NCI-H2081 (cell line): Measurements from ENCODE around the gene HYI.
"Not testable (repeated sequence)": the region's sequence is repeated elsewhere in the genome, so short reads cannot be mapped to it uniquely, and the experiment has no call there.

Experiments used
- DNase-seq, 2 experiments: peaks; one replicate each; lab custom pipeline; 2025; lab: John Stamatoyannopoulos, UW

The HYI gene

DNA sequence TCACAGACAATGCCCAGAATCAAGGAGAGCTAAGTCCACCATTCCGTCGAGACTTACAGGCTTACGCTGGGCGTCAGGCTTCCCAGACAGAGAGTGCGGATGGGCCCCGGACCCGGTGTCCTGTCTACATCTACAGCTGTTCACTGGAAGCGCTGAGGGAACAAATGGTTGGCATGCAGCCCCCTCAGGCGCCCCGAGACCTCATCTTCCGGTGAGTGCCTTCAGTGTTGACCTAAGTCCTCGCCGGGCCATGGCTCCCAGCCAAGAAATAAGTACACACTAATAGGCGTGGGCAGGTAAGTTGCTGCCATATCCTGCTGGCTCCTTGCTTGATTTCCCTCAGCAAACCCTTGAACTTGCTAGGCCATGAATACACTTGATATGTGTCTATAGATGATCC is 26.2 kb downstream of the HYI start:
- DNase-seq, result no peak

DNA sequence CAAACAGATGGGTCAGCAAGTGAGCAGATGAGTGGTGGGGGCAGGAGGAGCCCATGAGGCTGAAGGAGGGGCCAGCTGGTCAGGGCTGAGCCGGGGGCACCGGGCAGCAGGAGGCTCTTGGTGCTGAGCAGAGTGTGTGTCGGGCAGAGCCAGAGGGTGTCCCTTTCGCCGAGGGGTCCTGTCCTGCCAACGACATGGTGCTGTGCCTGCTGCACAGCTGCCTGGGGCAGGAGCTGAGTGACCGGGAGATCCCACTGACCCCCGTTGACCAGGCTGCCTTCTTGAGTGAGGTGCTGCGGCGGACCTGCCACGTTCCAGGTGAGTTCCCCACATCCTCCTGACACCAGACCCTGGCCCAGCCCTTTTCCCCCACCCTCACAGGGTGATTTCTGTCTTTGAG is 27.5 kb downstream of the HYI start:
- no peak for DNase-seq

DNA sequence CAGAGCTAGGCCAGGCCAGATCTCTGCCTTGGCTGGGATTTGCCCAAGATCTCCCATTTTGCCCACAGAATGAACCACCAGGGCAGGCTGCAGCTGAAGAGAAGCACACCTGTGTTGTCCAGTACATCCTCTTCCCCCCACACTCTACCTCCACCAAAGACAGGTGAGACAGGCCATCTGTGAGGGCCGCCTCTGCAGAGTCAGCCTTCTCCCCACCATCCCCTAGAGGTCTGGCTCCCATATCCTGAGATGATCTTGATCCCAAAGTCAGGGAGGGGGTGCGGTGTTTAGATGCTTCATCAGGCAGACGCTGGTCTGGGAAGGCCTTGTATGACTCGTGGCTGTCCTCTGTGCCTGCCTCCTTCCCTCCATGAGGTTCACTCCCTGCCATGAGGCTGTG is 28.7 kb downstream of the HYI start:
- DNase-seq, result no peak

DNA sequence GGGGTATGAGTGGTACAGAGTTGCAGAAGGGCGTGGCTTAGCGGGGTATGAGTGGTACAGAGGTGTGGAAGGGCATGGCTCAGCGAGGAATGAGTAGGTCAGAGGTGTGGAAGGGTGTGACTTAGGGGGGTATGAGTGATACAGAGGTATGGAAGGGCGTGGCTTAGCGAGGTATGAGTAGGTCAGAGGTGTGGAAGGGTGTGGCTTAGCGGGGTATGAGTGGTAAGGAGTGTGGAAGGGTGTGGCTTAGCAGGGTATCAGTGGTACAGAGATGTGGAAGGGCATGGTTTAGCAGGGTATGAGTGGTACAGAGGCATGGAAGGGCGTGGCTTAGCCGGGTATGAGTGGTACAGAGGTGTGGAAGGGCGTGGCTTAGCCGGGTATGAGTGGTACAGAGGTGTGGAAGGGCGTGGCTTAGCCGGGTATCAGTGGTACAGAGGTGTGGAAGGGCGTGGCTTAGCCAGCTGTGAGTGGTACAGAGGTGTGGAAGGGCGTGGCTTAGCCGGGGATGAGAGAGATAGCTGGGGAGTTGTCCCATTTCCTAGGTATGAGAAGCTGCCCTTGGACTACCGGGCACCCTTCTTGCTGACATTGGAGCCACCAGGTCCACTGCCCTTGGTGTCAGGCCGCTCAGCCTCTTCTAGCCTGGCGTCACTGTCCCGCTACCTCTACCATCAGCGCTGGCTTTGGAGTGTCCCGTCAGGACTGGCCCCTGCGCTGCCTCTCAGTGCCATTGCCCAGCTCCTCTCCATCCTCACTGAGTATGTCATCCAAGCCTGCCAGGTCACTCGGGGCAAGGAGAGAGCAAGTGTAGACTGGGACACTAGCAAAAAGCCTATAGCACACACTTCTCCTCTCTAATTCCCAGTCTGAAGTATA is 29.8 kb downstream of the HYI start:
- no peak for DNase-seq

DNA sequence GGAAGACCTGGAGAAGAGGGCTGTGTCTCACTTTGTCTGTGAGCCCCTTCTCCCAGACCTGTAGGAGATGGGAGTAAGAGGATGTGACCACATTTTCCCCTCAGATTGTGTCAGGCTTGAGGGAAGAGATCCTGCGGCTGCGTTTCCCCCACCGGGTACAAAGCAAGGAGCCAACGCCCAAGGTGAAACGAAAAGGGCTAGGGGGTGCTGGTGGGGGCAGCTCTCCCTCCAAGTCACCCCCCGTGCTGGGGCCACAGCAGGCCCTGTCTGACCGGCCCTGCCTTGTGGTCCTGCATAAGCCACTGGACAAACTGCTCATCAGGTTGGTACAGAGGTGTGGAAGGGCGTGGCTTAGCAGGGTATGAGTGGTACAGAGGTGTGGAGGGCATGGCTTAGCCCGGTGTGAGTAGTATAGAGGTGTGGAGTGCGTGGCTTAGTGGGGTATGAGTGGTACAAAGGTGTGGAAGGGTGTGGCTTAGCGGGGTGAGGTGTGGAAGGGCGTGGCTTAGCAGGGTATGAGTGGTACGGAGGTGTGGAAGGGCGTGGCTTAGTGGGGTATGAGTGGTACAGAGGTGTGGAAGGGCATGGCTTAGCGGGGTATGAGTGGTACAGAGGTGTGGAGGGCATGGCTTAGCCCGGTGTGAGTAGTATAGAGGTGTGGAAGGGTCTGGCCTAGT is 30.6 kb downstream of the HYI start:
- no peak for DNase-seq

DNA sequence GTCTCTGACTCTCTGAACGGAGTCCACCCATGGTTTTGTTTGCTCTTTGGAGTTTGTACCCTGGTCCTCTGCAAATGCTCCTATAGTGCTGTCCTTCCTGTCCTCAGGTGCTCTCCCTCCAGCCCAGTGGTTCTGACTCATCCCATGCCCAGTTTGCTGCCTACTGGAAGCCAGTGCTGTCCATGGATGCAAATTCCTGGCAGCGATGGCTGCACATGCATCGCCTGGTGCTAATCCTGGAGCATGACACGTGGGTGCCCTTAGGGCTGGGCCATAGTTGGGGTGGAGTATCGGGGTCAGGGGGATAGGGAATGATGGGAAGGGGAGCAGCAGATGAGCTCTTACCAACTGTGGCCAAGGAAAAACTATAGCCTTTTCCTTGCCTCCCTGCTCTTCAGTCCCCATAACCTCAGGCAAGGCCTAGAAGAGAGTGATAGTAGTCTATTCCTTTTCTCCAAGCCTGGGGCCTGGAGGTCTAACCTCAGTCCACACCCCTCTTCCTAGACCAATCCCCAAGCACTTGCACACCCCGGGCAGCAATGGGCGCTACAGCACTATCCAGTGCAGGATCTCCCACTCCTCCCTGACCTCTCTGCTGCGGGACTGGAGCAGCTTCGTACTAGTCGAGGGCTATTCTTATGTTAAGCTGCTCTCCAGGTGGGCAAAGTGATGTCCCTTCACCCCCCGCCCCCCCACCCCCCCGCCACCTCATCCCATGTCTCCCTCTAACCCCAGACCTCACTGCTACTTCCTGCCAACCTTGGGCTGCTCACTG is 31.6 kb downstream of the HYI start:
- DNase-seq, result no peak

DNA sequence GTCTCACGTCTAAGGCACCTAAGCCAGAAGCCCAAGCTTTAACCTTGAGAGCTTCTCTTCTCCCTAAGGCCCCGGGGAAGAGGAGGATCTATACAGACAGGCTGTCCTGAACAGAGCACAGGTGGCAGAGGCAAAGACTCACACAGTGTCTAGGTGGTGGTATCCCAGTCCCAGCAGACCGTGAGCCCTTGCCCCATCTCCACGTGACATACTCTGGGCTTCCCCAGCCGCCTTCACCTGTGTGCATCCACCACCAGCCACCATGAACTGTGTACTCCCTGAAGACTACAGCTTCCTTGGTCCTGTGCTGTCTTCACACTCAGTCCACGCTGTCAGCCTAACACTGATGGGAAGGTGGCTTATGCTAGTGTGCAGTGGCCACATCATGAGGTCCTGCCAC is 32.3 kb downstream of the HYI start:
- no peak for DNase-seq

DNA sequence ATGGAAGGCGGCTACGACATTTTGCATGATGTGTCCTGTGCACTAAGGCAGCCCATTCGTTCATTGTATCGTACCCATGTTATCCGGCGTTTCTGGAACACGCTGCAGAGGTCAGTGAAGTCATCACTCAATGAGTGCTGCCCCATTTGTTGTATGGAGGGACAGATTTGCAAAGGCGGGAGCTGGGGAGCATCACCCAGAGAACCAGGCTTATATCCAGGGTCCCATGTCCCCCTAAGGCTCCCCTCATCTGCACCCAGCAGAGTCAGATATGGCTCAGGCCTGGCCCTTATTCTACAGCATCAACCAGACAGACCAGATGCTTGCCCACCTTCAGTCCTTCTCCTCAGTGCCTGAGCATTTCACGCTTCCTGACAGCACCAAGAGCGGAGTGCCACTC is 32.9 kb downstream of the HYI start:
- no peak for DNase-seq

DNA sequence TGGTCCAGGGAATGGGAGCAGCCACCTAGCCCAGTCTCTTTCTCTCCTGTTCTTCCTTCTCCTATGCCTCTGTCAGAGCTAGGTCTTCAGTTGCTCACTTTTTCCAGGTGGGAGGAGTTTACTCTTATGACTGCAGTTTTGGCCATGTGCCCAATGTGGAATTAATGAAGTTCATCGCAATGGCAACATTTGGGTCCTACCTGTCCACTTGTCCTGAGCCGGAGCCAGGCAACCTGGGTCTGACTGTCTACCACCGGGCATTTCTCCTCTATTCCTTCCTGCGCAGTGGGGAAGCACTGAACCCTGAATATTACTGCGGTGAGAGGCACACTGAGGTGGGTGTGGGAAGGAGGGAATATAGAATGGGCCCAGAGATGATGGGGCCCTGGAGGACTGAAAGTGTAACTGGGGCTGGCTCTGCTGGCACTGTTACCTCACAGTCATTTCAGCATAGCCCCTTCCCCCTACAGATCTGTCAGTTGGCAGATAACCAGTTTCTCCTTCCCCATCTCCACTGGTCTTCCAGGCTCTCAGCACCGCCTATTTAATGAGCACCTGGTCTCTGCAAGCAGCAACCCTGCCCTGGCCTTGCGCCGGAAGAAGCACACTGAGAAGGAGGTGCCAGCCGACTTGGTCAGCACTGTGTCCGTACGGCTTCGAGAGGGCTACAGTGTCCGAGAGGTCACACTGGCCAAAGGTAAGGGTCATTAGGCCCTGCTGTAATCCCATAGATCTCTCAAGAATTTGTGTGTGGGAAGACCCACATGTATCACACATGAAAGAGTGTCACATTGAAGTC is 33.9 kb downstream of the HYI start:
- DNase-seq, result no peak

DNA sequence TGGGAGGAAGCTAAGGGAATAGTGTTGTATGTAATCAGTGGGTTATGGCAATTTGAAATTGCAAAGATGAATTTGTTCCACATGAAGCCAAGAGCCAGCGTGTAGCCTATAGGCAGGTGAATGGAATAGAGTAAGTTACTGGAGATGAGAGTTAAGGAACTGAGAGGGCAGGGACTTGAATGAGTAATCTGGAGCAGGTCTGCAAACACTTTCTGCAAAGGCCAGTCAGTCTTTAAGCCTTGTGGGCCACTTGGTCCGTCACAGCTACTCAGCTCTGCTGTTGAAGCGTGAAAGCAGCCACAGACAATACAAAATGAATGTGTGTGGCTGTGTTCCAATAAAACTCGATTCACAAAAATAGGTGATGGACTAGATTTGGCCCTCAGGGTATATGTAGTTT is 34.9 kb downstream of the HYI start:
- no peak for DNase-seq

DNA sequence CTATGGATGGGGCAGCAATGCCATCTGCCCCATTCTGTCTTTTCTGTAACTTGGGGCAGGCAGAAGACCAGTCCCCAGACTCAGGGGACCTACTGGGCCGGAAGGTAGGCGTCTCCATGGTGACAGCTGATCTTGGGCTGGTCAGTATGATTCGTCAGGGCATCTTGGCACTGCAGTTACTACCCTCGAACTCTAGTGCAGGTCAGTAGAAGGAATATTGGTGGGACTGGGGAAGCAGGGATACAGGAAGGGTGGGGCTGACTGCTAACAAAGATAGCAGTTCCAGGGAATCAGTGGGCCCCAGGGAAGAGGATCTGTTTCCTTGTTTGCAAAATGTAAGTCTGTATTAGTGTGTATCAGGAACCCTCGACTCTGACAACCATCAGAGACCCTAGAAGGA is 37.8 kb downstream of the HYI start:
- no peak for DNase-seq

DNA sequence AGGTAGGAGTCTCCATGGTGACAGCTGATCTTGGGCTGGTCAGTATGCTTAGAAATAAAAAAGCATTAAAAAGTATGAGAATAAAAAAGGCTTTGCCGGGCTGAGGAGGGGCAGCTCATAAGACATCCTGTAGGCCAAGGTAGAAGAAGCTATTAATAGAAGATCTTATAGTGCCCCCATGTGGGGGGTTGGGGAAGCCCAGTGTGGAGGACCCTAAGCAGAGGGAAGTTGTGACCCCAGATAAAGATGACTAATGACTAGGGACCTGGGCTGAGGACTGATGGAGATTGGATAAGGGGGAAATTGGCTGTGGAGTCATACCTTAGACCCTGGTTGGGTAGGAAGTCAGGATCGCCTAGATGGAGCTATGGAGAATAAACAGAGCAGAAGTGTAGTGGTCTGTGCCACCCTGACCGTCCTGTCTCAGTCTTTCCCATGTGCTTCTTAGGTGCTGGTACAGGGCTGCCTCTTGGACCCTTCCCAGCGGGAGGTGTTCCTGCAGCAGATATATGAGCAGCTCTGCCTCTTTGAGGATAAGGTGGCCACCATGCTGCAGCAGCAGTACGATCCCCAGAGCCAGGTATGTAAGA is 39.0 kb downstream of the HYI start:
- peak; percentile 44 to 56 for DNase-seq

DNA sequence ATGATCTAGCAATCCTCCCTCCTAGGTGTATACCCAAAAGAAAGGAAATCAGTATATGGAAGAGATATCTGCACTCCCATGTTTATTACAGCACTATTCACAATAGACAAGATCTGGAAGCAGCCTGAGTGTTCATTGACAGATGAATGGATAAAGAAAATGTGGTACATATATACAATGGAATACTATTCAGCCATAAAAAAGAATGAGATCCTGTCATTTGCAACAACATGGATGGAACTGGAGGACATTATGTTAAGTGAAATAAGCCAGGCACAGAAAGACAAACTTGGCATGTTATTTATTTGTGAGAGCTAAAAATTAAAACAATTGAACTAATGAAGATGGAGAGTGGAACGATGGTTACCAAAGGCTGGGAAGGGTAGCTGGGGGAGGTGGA is 40.3 kb downstream of the HYI start:
- not testable (repeated sequence) for DNase-seq

DNA sequence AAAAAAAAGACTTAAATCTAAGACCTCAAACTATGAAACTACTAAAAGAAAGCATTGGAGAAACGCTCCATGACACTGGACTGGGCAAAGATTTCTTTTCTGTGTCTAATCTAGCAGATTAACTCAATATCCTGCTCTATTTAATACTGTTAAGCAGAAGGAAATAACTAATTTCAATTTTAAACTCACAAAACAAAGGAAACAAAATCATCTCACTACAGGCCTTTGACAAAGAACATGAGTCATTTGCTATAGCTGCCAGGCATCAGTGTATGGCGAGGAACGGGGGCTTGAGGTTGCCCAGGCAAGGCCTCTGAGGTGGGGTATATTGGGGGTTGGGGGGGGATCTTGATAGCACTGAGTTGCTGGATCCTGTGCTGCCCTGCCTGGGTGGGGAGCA is 43.2 kb downstream of the HYI start:
- DNase-seq, result no peak

DNA sequence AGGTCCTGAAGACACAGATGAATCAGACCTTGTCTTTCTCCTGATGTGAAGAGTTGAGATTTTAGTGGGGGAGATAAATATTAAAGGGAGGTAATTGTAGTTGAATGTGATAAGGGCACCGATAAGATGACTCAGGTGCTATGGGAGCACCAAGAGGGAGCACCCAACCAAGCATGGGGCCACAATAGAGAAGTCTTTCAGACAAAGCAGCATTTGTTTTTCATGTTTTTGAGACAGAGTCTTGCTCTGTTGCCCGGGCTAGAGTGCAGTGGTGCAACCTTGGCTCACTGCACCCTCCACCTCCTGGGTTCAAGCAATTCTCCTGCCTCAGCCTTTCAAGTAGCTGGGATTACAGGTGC is 47.9 kb downstream of the HYI start:
- DNase-seq, result no peak

DNA sequence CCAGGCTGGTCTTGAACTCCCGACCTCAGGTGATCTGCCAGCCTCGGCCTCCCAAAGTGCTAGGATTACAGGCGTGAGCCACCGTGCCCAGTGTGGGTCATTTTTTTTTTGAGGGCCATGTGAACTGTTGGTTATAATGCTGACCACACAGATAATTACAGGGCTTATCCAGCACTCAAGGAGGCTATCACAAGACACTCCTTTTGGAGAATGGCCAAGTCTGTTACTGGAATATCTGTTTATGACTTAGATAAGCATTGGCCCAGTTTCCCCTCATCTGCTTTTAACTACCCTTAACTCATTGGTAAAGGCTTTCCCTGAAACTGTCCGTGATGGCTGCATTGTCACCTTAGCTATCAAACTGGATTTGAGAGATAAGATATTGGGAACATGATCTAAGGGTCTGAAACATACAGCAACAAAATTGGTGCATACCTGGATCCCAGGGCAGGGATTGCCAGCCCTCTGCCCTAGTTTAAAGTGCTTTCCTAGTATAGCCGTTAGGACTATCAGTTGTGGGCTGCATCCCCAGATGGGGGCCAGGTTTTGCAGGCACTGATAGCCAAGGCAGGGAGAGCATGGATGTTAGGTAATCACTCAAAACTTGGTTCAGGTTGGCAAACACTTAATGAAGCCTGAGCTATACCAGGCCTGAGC is 48.4 kb downstream of the HYI start:
- no peak for DNase-seq

DNA sequence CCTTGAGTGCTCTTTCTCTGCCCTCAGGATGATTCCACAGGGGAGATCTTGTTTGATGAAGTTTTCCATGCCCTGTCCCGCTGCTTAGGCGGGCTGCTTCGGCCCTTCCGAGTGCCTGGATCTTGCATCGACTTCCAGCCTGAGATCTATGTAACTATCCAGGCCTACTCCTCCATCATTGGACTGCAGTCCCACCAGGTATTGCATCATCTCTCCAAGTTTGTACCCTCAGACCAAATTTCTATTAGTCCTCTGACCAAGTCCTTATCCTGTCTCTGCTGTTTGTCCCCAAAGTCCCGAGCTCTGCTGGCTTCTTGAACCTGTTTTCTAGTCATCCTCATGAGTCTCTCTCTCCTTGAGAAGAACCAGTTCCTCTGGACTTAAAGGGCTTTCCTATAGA is 49.4 kb downstream of the HYI start:
- DNase-seq, result no peak

DNA sequence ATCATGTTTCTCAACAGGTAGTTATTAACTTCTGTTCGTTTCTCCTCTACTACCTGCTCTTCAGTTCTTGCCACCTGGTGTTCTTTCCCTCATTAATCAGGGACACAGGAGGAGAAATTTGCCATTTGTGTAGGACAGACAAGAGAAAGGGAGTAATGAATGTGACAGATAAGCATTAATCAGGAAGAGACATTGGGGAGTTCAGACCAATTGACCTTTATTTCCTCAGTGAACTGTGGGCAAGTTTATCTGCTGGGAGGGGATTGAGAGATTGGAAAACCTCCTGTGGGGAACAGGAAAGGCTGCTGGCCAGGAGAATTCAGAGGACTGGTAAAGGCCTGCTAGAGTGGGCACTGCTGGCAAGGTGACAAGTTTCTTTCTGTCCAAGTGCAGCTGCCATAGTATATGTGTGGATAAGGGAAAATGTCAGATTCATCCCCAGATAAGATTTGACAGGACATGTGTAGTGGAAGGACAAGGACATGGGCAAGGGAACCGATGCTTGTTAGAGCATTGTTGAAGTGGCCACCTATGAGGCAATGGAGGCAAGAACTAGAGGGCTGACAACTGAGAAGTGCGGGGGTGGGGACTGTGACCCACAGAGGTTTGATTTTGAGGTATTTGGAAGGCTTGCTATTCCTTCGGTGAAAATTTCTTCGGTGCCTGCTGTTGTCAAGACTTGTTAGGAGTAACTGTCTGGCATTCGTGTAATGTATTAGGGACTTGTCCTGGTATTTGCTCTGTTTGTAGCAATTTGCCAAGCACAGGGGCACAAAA is 51.5 kb downstream of the HYI start:
- no peak for DNase-seq
